ENCODE results near the gene SHLD3.

DNA sequence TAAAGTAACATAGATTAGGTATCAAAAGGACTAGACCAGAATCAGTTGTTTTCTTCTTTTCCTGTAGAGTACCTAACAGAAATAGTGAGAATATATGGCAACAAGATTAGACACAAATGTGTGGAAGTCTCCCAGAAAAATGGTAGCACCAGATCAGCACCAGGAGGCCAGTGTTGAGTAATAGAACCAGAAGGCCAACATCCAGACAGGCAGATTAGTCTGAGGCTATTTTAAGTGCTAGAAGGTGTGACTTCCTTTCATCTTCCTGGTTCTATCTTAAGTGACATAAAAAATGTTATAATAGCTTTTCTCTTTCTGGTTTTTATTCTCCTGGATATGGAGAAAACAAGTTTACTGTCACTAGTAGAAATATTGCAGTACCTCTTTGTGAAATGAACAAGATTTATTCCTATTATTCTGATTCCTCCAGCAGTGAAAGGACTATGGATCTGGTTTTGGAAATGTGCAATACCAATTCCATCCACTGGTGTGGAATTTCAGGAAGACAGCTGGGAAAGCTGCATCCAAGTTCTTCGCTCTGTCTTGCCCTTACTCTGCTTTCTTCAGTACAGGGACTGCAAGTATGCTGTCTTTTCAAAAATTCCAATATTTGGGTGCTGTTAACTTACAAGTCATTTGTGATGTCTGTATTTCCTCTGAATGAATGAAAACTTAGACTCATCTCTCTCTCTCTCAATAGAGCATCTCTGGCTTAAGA, 39.1 kb downstream of the SHLD3 start:
- TF ChIP-seq POLR2AphosphoS5 (IDR thresholded peaks at IDR 0.05; ENCODE audit: low read depth, low read length) = no peak
- TF ChIP-seq POLR2A (IDR thresholded peaks at IDR 0.05; ENCODE audit: low read depth, low read length) = no peak
